HepG2 (cell line): ENCODE measurements around the gene CSDE1. TPM values are rescaled to one million over a fixed set of nuclear protein-coding genes. Genes with fewer than 3 reads are reported as not detected.

ENCODE experiments used
- ATF1 ChIP-seq: IDR thresholded peaks from 2 replicates; pipeline ENCODE4 v1.6.1; 2016; ENCODE audit warnings: mild to moderate bottlenecking, control low read depth
- CCAR2 ChIP-seq: fragments of 200-400 bp; formaldehyde crosslinking; optimal IDR thresholded peaks from 2 replicates; pipeline ENCODE3; 2018; ENCODE audit warnings: low read depth, mild to moderate bottlenecking, low read length, moderate library complexity
- CEBPB ChIP-seq: IDR thresholded peaks from 2 replicates; pipeline ENCODE4 v1.6.1; 2011; ENCODE audit warnings: low read depth, low read length, improper control_type of control experiment, borderline replicate concordance
- ETV6 ChIP-seq: sonication (generic); formaldehyde crosslinking; conservative IDR thresholded peaks from 2 replicates; pipeline ENCODE4 v1.4.0; 2020; ENCODE audit warnings: missing genetic modification reagents
- HDAC6 ChIP-seq: fragments of 200-600 bp; sonication (generic); IDR thresholded peaks from 2 replicates; pipeline ENCODE4 v1.7.0; 2017; ENCODE audit warnings: mild to moderate bottlenecking, antibody characterized with exemption, low read length, low read depth
- HNRNPLL ChIP-seq: fragments of 200-400 bp; formaldehyde crosslinking; IDR thresholded peaks from 2 replicates; pipeline ENCODE4 v1.6.1; 2017; ENCODE audit warnings: mild to moderate bottlenecking, low read depth, low read length; ENCODE audit not compliant: poor library complexity, severe bottlenecking
- IKZF5 ChIP-seq: IDR thresholded peaks from 2 replicates; pipeline ENCODE4 v1.6.1; 2018; ENCODE audit warnings: missing genetic modification reagents, mild to moderate bottlenecking, missing compliant biosample characterization
- MAFF ChIP-seq: IDR thresholded peaks from 2 replicates; pipeline ENCODE4 v1.6.1; 2011; ENCODE audit warnings: low read depth, low read length, improper control_type of control experiment
- MAZ ChIP-seq, 2 experiments: sonication (generic) in 1 of 2; formaldehyde crosslinking in 1 of 2; IDR thresholded peaks; 2 replicates each; pipeline versions ENCODE4 v1.5.0 to v1.6.1; 2012 to 2020; ENCODE audit warnings: low read depth in 2 of 2, mild to moderate bottlenecking in 2 of 2, borderline replicate concordance in 1 of 2, improper control_type of control experiment in 1 of 2, low read length in 1 of 2, missing genetic modification reagents in 1 of 2, moderate library complexity in 1 of 2
- MBNL3 ChIP-seq: fragments of 250-450 bp; sonication (Bioruptor Pico); conservative IDR thresholded peaks from 2 replicates; pipeline ENCODE4 v1.8.0; 2022; ENCODE audit warnings: mild to moderate bottlenecking, inconsistent platforms
- MXD1 ChIP-seq: sonication (generic); formaldehyde crosslinking; IDR thresholded peaks from 2 replicates; pipeline ENCODE4 v1.4.0; 2020; ENCODE audit warnings: mild to moderate bottlenecking, missing genetic modification reagents
- RARA ChIP-seq: IDR thresholded peaks from 2 replicates; pipeline ENCODE4 v1.6.1; 2016; ENCODE audit warnings: missing genetic modification reagents, missing compliant biosample characterization
- RFX1 ChIP-seq: fragments of 450-650 bp; IDR thresholded peaks from 2 replicates; pipeline ENCODE4 v1.6.1; 2017
- SALL1 ChIP-seq: sonication (generic); formaldehyde crosslinking; IDR thresholded peaks from 2 replicates; pipeline ENCODE4 v1.8.0; 2022; ENCODE audit warnings: mild to moderate bottlenecking, missing genetic modification reagents
- TBP ChIP-seq: sonication (generic); formaldehyde crosslinking; IDR thresholded peaks from 2 replicates; pipeline ENCODE4 v1.5.0; 2020; ENCODE audit warnings: missing genetic modification reagents
- TGIF2 ChIP-seq: IDR thresholded peaks from 2 replicates; pipeline ENCODE4 v1.6.1; 2016; ENCODE audit warnings: control low read depth, missing compliant biosample characterization
- THAP7 ChIP-seq: sonication (generic); formaldehyde crosslinking; IDR thresholded peaks from 2 replicates; pipeline ENCODE4 v1.8.1; 2023; ENCODE audit warnings: mild to moderate bottlenecking, missing genetic modification reagents
- U2AF2 ChIP-seq: fragments of 200-400 bp; formaldehyde crosslinking; IDR thresholded peaks from 2 replicates; pipeline ENCODE4 v1.6.1; 2017; ENCODE audit warnings: low read depth, mild to moderate bottlenecking, low read length
- ZFP37 ChIP-seq: sonication (generic); formaldehyde crosslinking; IDR thresholded peaks from 2 replicates; pipeline ENCODE4 v1.4.0; 2020; ENCODE audit warnings: missing genetic modification reagents, borderline replicate concordance
- ZNF234 ChIP-seq: sonication (generic); formaldehyde crosslinking; conservative IDR thresholded peaks from 2 replicates; pipeline ENCODE4 v1.5.1; 2020; ENCODE audit warnings: mild to moderate bottlenecking, missing genetic modification reagents
- ZNF343 ChIP-seq: sonication (generic); formaldehyde crosslinking; IDR thresholded peaks from 2 replicates; pipeline ENCODE4 v1.4.0; 2020; ENCODE audit warnings: mild to moderate bottlenecking, missing genetic modification reagents
- ZNF383 ChIP-seq: sonication (generic); formaldehyde crosslinking; IDR thresholded peaks from 2 replicates; pipeline ENCODE4 v1.4.0; 2020; ENCODE audit warnings: missing genetic modification reagents, mild to moderate bottlenecking, borderline replicate concordance
- ZNF546 ChIP-seq: sonication (generic); formaldehyde crosslinking; conservative IDR thresholded peaks from 2 replicates; pipeline ENCODE4 v1.8.1; 2023; ENCODE audit warnings: mild to moderate bottlenecking, missing genetic modification reagents
- ZNF713 ChIP-seq: sonication (generic); formaldehyde crosslinking; IDR thresholded peaks from 2 replicates; pipeline ENCODE4 v1.4.0; 2020; ENCODE audit warnings: mild to moderate bottlenecking, missing genetic modification reagents
- ZNF770 ChIP-seq: sonication (generic); formaldehyde crosslinking; IDR thresholded peaks from 2 replicates; pipeline ENCODE4 v1.5.0; 2020; ENCODE audit warnings: mild to moderate bottlenecking, missing genetic modification reagents
- ZNF773 ChIP-seq: sonication (generic); formaldehyde crosslinking; IDR thresholded peaks from 2 replicates; pipeline ENCODE4 v1.4.0; 2020; ENCODE audit warnings: missing genetic modification reagents, borderline replicate concordance
- polyA plus RNA-seq, 8 experiments: library from polyadenylated mRNA; depleted of rRNA in 3 of 8; stranded (reverse) in 7 of 8; unstranded in 1 of 8; fragments of >200 nt; fragmentation: Illumina TruSeq in 4 of 8; extraction: Trizol in 4 of 8; gene quantifications; 2 replicates each; pipeline versions ENCODE4 v1.2.1 to v1.2.3, GENCODE V29; 2011 to 2016; ENCODE audit warnings: low read depth in 4 of 8, missing spikeins in 1 of 8, mixed read lengths in 1 of 8; ENCODE audit not compliant: insufficient read depth in 1 of 8
- total RNA-seq, 5 experiments: library from RNA; depleted of rRNA; stranded (reverse); fragments of >200 nt; fragmentation: Illumina TruSeq; extraction: Trizol; gene quantifications; 2 replicates each; pipeline ENCODE4 v1.2.3, GENCODE V29; 2016; ENCODE audit warnings: low read depth in 1 of 5

CSDE1 gene
- total and polyA plus RNA-seq, 2 of the 13 experiments (the other 11 are each of a cell fraction or from before 2014, with no cell fraction given): 150 to 313 TPM

- TF ChIP-seq U2AF2 (peak; percentile 78; the same call in 1 of the 2 replicates), ZFP37 (no peak), RFX1 (no peak), HNRNPLL (peak; percentile 48), TBP (CRISPR knock-in tag) (0 out of 2 replicates have a peak, but pooled peaks have one; percentile 9), RARA (CRISPR knock-in tag) (no peak; the same call in none of the 2 replicates), MBNL3 (CRISPR knock-in tag) (no peak), ZNF546 (no peak), ATF1 (CRISPR knock-in tag) (peak; percentile 82), ETV6 (CRISPR knock-in tag) (no peak; the same call in 1 of the 2 replicates), MXD1 (CRISPR knock-in tag) (peak; percentile 19; the same call in 1 of the 2 replicates), THAP7 (CRISPR knock-in tag) (peak; percentile 83; the same call in 1 of the 2 replicates), CCAR2 (no peak), MAFF (no peak), ZNF773 (CRISPR knock-in tag) (no peak), ZNF770 (peak; percentile 83), CEBPB (no peak), MAZ (IDR thresholded peaks at IDR 0.05; ENCODE audit: borderline replicate concordance, low read depth, low read length) (peak; percentile 67; the same call in 1 of the 2 replicates), MAZ (CRISPR knock-in tag; IDR thresholded peaks at IDR 0.05; ENCODE audit: low read depth) (peak; percentile 68), TGIF2 (CRISPR knock-in tag) (peak; percentile 30; the same call in 1 of the 2 replicates), SALL1 (peak; percentile 71; the same call in 1 of the 2 replicates), ZNF713 (CRISPR knock-in tag) (no peak), IKZF5 (peak; percentile 17; the same call in 1 of the 2 replicates), ZNF343 (CRISPR knock-in tag) (no peak), ZNF383 (CRISPR knock-in tag) (no peak), HDAC6 (no peak), ZNF234 (CRISPR knock-in tag) (no peak)
These were observed at the start of gene CSDE1 (continued) for GRCh38 chr1:114757455-114758255.
